Neural progenitor cell (in vitro differentiated cells): ENCODE results near the gene UGT1A6. TPM values are rescaled to one million over a fixed set of nuclear protein-coding genes. Genes with fewer than 3 reads are reported as not detected.

Experiments
- DNase-seq: peaks from one replicate; pipeline ENCODE4 v3.0.0-alpha.2; 2016; ENCODE audit warnings: low spot score
- H2AFZ ChIP-seq: fragments of 200-600 bp; sonication (generic); replicated peaks from 2 replicates; pipeline ENCODE4 v1.6.1; 2016; ENCODE audit warnings: antibody characterized with exemption
- H3F3A ChIP-seq: fragments of 200-600 bp; sonication (generic); 2 replicates; pipeline ENCODE4 v1.6.1; 2016; ENCODE audit warnings: antibody characterized with exemption, low read depth
- H3K27ac ChIP-seq: fragments of 200-600 bp; sonication (generic); 2 replicates; pipeline ENCODE4 v1.5.1; 2016; ENCODE audit warnings: mild to moderate bottlenecking
- H3K27me3 ChIP-seq: fragments of 200-600 bp; sonication (generic); 2 replicates; pipeline ENCODE4 v1.6.1; 2016; ENCODE audit warnings: mild to moderate bottlenecking, moderate library complexity
- H3K36me3 ChIP-seq: fragments of 200-600 bp; sonication (generic); 2 replicates; pipeline ENCODE4 v1.5.1; 2016
- H3K4me1 ChIP-seq: fragments of 200-600 bp; sonication (generic); 2 replicates; pipeline ENCODE4 v1.6.1; 2016; ENCODE audit warnings: mixed run types
- H3K4me2 ChIP-seq: fragments of 200-600 bp; sonication (generic); 2 replicates; pipeline ENCODE4 v1.6.1; 2016
- H3K4me3 ChIP-seq: fragments of 200-600 bp; sonication (generic); 2 replicates; pipeline ENCODE4 v1.5.1; 2016
- H3K79me2 ChIP-seq: fragments of 200-600 bp; sonication (generic); 2 replicates; pipeline ENCODE4 v1.6.1; 2016; ENCODE audit warnings: low read depth
- H3K9ac ChIP-seq: fragments of 200-600 bp; sonication (generic); 2 replicates; pipeline ENCODE4 v1.6.1; 2016
- H3K9me3 ChIP-seq: fragments of 200-600 bp; sonication (generic); 2 replicates; pipeline ENCODE4 v1.5.1; 2016; ENCODE audit warnings: low read depth
- H4K20me1 ChIP-seq: fragments of 200-600 bp; sonication (generic); 2 replicates; pipeline ENCODE4 v1.6.1; 2016; ENCODE audit warnings: low read depth
- H3K27ac Mint-ChIP-seq: 3 replicates; pipeline ENCODE4 v1.8.0; 2021; ENCODE audit warnings: mixed read lengths
- H3K27me3 Mint-ChIP-seq: 2 replicates; pipeline ENCODE4 v1.8.0; 2022; ENCODE audit warnings: low read depth, mild to moderate bottlenecking, inconsistent platforms, moderate library complexity, mixed read lengths; ENCODE audit not compliant: insufficient read depth
- H3K36me3 Mint-ChIP-seq: 3 replicates; pipeline ENCODE4 v1.8.0; 2021; ENCODE audit warnings: mixed read lengths
- H3K4me1 Mint-ChIP-seq: 3 replicates; pipeline ENCODE4 v1.8.0; 2021; ENCODE audit warnings: mixed read lengths
- H3K4me3 Mint-ChIP-seq: 3 replicates; pipeline ENCODE4 v1.8.0; 2021; ENCODE audit warnings: mild to moderate bottlenecking, moderate library complexity, mixed read lengths
- H3K9me3 Mint-ChIP-seq: 3 replicates; pipeline ENCODE4 v1.8.0; 2020; ENCODE audit warnings: mixed read lengths
- EZH2 ChIP-seq: fragments of 200-600 bp; sonication (generic); IDR thresholded peaks from 2 replicates; pipeline ENCODE4 v1.6.1; 2017; ENCODE audit warnings: antibody characterized with exemption, mild to moderate bottlenecking, moderate library complexity
- EZH2phosphoT487 ChIP-seq: fragments of 200-600 bp; sonication (generic); IDR thresholded peaks from 2 replicates; pipeline ENCODE4 v1.6.1; 2017; ENCODE audit warnings: antibody characterized with exemption
- total RNA-seq: library from RNA; depleted of rRNA; stranded (reverse); fragments of >200 nt; gene quantifications from 2 replicates; pipeline ENCODE4 v1.2.3, GENCODE V29; 2015; ENCODE audit warnings: low replicate concordance
- TF ChIP-seq, protein P1 (sequence below): fragments of 200-600 bp; sonication (generic); IDR thresholded peaks from 2 replicates; pipeline ENCODE4 v1.5.1; 2017; ENCODE audit warnings: antibody characterized with exemption, mild to moderate bottlenecking

UGT1A6 gene
- total RNA-seq, 1 donor from 2014 or later, result not detected

DNA sequence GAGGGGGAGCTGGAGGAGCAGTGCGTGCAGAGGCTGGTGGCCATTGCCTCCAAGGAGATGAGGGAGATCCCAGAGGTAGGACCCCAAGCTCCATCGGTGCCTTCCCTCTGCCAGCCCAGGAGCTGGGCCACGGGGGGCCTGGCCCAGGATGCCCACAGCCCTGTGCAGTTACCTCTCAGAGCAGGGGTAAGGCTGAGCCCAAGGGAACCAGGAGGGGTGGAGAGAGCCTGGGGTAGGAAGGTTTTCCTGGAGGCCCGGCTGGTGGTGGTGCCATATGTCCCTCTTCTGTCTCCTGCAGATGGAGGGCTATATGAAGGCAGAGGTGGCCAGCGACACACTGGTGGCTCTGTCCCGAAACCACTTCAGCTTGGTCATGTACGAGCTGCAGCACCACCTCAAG, 96.9 kb downstream of the UGT1A6 start:
- Histone ChIP-seq H3K36me3 (no peaks in the 10 kb centered on the region), H4K20me1 (no peaks in the 10 kb centered on the region), H2AFZ (no peak overlapping the region), H3K4me1 (no peaks in the 10 kb centered on the region), H3K79me2 (no peaks in the 10 kb centered on the region), H3F3A (peaks cover 3% of the 10 kb centered on the region), H3K27me3 (no peaks in the 10 kb centered on the region), H3K4me2 (no peak overlapping the region), H3K9me3 (no peaks in the 10 kb centered on the region), H3K9ac (no peak overlapping the region), H3K4me3 (no peak overlapping the region), H3K27ac (no peak overlapping the region)
- Mint-ChIP-seq H3K27me3 (peaks cover 8% of the 10 kb centered on the region), H3K27ac (no peak overlapping the region), H3K9me3 (peaks cover 6% of the 10 kb centered on the region), H3K36me3 (no peaks in the 10 kb centered on the region), H3K4me3 (no peak overlapping the region), H3K4me1 (peaks cover 2% of the 10 kb centered on the region)
- no peak for DNase-seq
- TF ChIP-seq EZH2phosphoT487, result no peak
- TF ChIP-seq, protein P1, sequence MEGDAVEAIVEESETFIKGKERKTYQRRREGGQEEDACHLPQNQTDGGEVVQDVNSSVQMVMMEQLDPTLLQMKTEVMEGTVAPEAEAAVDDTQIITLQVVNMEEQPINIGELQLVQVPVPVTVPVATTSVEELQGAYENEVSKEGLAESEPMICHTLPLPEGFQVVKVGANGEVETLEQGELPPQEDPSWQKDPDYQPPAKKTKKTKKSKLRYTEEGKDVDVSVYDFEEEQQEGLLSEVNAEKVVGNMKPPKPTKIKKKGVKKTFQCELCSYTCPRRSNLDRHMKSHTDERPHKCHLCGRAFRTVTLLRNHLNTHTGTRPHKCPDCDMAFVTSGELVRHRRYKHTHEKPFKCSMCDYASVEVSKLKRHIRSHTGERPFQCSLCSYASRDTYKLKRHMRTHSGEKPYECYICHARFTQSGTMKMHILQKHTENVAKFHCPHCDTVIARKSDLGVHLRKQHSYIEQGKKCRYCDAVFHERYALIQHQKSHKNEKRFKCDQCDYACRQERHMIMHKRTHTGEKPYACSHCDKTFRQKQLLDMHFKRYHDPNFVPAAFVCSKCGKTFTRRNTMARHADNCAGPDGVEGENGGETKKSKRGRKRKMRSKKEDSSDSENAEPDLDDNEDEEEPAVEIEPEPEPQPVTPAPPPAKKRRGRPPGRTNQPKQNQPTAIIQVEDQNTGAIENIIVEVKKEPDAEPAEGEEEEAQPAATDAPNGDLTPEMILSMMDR, result no peak
- TF ChIP-seq EZH2, result no peak

DNA sequence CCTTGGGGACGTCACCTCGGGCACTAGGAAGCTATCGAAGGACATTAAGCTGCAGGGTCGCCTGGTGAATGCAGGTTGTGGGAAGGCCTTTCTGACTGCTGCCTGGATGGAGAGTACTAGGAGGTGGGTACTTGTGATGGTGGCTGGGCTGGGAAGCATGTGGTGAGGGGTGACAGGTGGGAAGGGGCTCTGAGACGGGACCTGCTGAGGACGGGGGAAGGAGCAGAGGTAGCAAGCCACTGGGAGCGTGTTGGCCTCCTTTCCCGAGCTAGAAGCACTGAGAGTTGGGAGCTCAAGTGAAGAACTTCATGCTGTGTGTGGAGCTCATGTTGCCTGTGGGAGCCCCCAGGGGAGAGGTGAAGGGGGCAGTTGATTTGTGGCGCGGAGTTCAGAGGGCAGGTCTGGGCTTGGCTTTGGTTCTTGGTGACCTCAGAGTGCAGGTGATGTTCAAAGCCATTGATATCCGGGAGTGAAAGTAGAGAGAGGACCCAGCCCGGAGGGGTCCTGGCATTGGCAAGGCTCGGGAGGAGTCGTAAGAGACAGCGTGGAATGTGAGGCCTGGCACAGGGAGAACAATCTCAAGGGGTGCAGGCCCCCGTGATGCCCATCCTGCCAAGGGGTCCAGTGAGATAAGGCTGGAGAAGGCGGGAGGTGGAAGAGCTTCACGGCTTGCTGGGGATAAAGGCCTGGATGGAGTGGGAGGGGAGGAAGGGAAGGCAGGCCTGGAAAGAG, 98.6 kb downstream of the UGT1A6 start:
- Mint-ChIP-seq H3K27me3 (peaks cover 8% of the 10 kb centered on the region), H3K4me3 (no peak overlapping the region), H3K27ac (peak overlapping the region; percentile 31), H3K36me3 (no peaks in the 10 kb centered on the region), H3K4me1 (peaks cover 2% of the 10 kb centered on the region), H3K9me3 (peaks cover 4% of the 10 kb centered on the region)
- no peak overlapping the region for H3K27ac ChIP-seq
- H3K27me3 ChIP-seq, result no peaks in the 10 kb centered on the region
- no peak overlapping the region for H3K9ac ChIP-seq
- no peak overlapping the region for H3K4me2 ChIP-seq
- no peak overlapping the region for H2AFZ ChIP-seq
- TF ChIP-seq, protein P1, result no peak
- TF ChIP-seq EZH2phosphoT487 (no peak), EZH2 (no peak)
- no peaks in the 10 kb centered on the region for H3K9me3 ChIP-seq
- no peaks in the 10 kb centered on the region for H3K79me2 ChIP-seq
- H4K20me1 ChIP-seq, result no peaks in the 10 kb centered on the region
- peaks cover 3% of the 10 kb centered on the region for H3F3A ChIP-seq
- no peak for DNase-seq
- no peak overlapping the region for H3K4me3 ChIP-seq
- H3K4me1 ChIP-seq, result no peaks in the 10 kb centered on the region
- H3K36me3 ChIP-seq, result no peaks in the 10 kb centered on the region

DNA sequence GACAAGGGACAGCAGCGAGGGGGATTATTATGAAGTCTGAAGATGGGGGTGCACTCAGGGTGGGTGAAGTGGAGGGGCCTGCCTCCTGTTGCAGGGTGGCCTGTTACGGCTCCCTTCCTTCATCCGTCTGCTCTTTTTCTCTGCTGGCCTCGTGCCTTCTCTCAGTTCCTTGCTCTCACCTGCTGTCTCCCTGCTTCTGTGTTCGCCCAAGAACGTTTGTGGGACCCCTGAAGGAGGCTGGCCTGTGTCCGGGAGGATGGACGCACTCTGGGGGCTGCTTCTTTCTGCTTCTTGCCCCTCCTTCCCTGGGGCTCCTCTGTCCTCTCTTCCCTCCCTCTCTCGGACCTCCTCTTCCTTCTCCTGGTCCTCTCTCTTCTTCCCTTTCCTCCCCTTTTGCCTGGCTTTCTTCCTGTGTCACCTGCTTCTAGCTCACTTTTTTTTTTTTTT, 99.2 kb downstream of the UGT1A6 start:
- H3K27me3 ChIP-seq, result no peaks in the 10 kb centered on the region
- DNase-seq, result no peak
- H3K9ac ChIP-seq, result no peak overlapping the region
- peaks cover 8% of the 10 kb centered on the region for H3K27me3 Mint-ChIP-seq
- no peak overlapping the region for H3K4me3 ChIP-seq
- H3K27ac ChIP-seq, result no peak overlapping the region
- no peaks in the 10 kb centered on the region for H3K36me3 ChIP-seq
- no peak overlapping the region for H3K4me2 ChIP-seq
- peak overlapping the region; percentile 31 for H3K27ac Mint-ChIP-seq
- peaks cover 3% of the 10 kb centered on the region for H3F3A ChIP-seq
- H3K4me1 Mint-ChIP-seq, result peaks cover 2% of the 10 kb centered on the region
- H4K20me1 ChIP-seq, result no peaks in the 10 kb centered on the region
- H3K4me3 Mint-ChIP-seq, result no peak overlapping the region
- H3K36me3 Mint-ChIP-seq, result no peaks in the 10 kb centered on the region
- no peaks in the 10 kb centered on the region for H3K9me3 ChIP-seq
- H3K4me1 ChIP-seq, result no peaks in the 10 kb centered on the region
- H2AFZ ChIP-seq, result no peak overlapping the region
- no peaks in the 10 kb centered on the region for H3K79me2 ChIP-seq
- peaks cover 4% of the 10 kb centered on the region for H3K9me3 Mint-ChIP-seq
- TF ChIP-seq EZH2phosphoT487 (no peak), EZH2 (no peak)
- TF ChIP-seq, protein P1, result no peak
